ENCODE measurements around the gene PANX2.

- TF ChIP-seq CTCF (IDR thresholded peaks at IDR 0.05) (peak in 1 of 3 donors; percentile 17), EP300 (IDR thresholded peaks at IDR 0.05) (no peak), POLR2A (IDR thresholded peaks at IDR 0.05) (no peak)
Measured at GRCh38 chr22:50190182-50190940, 19.8 kb downstream of the PANX2 start.
